GM10248 (cell line): ENCODE measurements around the gene PNLDC1.

ENCODE experiments used
- CTCF ChIA-PET: fragments of 300-600 bp; sonication (Branson Sonifier 250); formaldehyde crosslinking; extraction: SDS; loops from one replicate; lab custom pipeline; 2021; ENCODE audit warnings: antibody characterized with exemption; lab: Yijun Ruan, JAX
- POLR2A ChIA-PET: fragments of 350-650 bp; sonication (Branson Sonifier 250); formaldehyde crosslinking; extraction: SDS; loops from one replicate; lab custom pipeline; 2020; ENCODE audit warnings: antibody characterized with exemption; lab: Yijun Ruan, JAX
- DNase-seq: peaks from one replicate; pipeline ENCODE4 v3.0.0; 2012; ENCODE audit errors: extremely low spot score
- CTCF ChIP-seq: IDR thresholded peaks from 2 replicates; pipeline ENCODE4 v1.5.1; 2012; ENCODE audit warnings: mild to moderate bottlenecking, low read depth; ENCODE audit errors: extremely low read depth, missing control alignments, control extremely low read depth

Gene PNLDC1

DNA sequence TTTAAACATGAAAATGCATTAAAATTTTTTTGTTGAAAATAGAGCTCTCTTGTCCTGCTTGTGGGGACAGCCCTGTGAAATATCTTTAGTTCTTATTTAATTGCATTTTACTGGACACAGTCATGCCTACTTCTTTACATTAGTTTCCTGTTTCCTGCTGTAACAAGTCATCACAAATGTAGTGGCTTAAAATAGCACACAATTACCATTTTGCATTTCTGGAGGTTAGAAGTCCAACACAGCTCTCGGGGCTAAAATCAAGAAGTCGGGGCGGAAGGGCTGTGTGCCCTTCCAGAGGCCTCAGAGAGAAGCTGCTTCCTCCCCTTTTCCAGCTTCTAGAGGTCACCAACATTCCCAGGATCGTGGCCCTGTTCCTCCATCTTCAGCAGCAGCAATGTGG is 29.4 kb downstream of the PNLDC1 start:
- ChIA-PET CTCF (interaction anchor here (1.0 to 1.2 kb wide), 2 partner anchors 13 to 23 kb away, joined by 3 read pairs; no protein-coding TSS in a partner anchor), POLR2A (no interaction called here)
- DNase-seq, result no peak
- no peak for TF ChIP-seq CTCF

GRCh38 chr6:159830501-159831372 is 30.7 kb downstream of the PNLDC1 start:
- TF ChIP-seq CTCF, result no peak
- no peak for DNase-seq
- POLR2A ChIA-PET, result no interaction called here
- CTCF ChIA-PET, result no interaction called here

DNA sequence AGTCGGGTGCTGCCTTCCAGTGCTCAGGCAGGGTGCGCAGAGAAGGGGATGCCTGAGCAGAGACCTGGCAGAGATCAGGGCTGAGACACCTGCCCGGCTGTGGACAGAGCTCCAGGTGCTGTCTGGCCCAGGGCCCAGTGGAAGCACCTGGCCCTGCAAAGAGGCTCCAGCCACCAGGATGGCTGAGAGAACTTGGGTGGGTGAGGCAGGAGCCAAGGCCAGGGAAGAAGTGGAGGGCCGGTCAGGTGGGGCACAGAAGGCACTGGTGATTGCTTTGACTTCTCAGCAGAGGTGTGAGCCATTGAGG is 31.2 kb downstream of the PNLDC1 start:
- CTCF ChIA-PET, result no interaction called here
- POLR2A ChIA-PET, result no interaction called here
- TF ChIP-seq CTCF, result no peak
- DNase-seq, result no peak

DNA sequence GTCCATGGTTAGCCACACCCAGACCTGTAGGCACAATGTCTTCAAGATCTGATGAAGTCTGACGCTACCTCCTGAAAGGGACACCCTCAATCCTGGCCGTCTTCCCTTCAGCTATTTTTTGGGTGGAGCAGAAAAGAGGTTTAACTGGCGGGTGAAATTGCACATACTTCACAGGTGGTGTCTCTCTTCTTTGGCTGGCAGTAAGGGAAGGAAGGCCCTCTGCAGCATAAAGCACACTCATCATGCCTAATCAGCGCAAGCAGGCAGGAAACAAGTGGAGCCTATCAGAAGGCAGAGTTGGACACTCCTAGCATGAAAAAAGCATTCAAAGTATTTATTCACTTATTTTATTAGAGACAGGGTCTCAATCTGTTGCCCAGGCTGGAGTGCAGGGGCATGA is 32.9 kb downstream of the PNLDC1 start:
- CTCF ChIA-PET, result interaction anchor here (1.1 to 1.6 kb wide), 4 partner anchors 10 to 256 kb away, joined by 3 to 7 read pairs (median 3); no protein-coding TSS in a partner anchor

GRCh38 chr6:159833556-159833955 is 33.5 kb downstream of the PNLDC1 start:
- POLR2A ChIA-PET, result no interaction called here
- CTCF ChIA-PET, result interaction anchor here (0.7 to 1.6 kb wide), 7 partner anchors 9 to 255 kb away, joined by 3 to 7 read pairs (median 3); no protein-coding TSS in a partner anchor
- no peak for DNase-seq
- TF ChIP-seq CTCF, result no peak

More for the DNA sequence above, 32.9 kb downstream of the PNLDC1 start:
- DNase-seq, result no peak
- TF ChIP-seq CTCF, result no peak
- POLR2A ChIA-PET, result no interaction called here

DNA sequence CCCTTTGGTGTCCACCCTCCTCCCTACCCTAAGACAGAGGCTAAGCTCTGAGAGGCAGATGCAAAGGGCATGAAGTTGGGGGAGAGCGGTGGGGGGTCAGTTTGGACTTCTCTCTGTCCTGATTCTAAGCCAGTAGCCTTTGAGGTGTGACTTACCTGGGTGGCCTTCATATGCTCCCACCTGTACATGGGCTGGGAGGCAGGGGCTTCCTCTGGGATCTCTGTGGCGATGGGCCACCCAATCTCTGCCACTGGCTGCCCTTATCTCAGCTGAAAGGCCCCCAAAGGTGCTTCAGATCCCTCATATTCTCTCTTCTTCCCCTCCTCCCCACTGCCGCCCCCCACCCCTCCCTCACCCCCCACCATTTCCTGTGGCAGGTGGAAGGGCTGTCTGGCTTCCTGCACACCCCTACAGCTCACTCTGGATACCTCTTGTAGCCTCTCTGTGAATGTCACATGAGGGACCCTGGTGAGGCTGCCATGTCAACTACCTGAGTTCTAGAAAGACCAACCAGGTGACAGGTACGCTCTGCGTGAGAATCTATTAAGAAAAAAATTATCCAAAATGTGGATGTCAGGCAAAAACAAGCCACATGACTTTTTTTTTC is 34.0 kb downstream of the PNLDC1 start:
- ChIA-PET POLR2A (no interaction called here), CTCF (interaction anchor here (0.7 to 1.6 kb wide), 6 partner anchors 9 to 255 kb away, joined by 3 to 7 read pairs (median 3); no protein-coding TSS in a partner anchor)
- DNase-seq, result no peak
- no peak for TF ChIP-seq CTCF
